HG03103 (cell line): ENCODE results near the gene SUGCT.

Experiments used
- ATAC-seq: cut with Tn5 transposase; IDR thresholded peaks from one replicate; pipeline ENCODE4 v1.9.1; 2021; ENCODE audit warnings: low read depth; ENCODE audit not compliant: unreplicated experiment

The SUGCT gene

GRCh38 chr7:40701836-40702551 is 567.2 kb downstream of the SUGCT start:
- no peak for ATAC-seq

- ATAC-seq = no peak
These were observed 569.4 kb downstream of the SUGCT start for GRCh38 chr7:40704172-40704571.

- no peak for ATAC-seq
These were observed 572.0 kb downstream of the SUGCT start for GRCh38 chr7:40706829-40707228.

GRCh38 chr7:40709062-40709964 is 574.5 kb downstream of the SUGCT start:
- no peak for ATAC-seq

GRCh38 chr7:40711706-40712105 is 576.9 kb downstream of the SUGCT start:
- no peak for ATAC-seq

GRCh38 chr7:40714363-40715052 is 579.7 kb downstream of the SUGCT start:
- no peak for ATAC-seq

GRCh38 chr7:40715053-40715430 is 580.2 kb downstream of the SUGCT start:
- no peak for ATAC-seq

GRCh38 chr7:40716052-40716451 is 581.2 kb downstream of the SUGCT start:
- ATAC-seq = no peak

- peak; percentile 75 for ATAC-seq
These were observed 582.4 kb downstream of the SUGCT start for GRCh38 chr7:40717242-40717641.

- no peak for ATAC-seq
These were observed 585.6 kb downstream of the SUGCT start for GRCh38 chr7:40720416-40720815.

GRCh38 chr7:40721342-40721949 is 586.6 kb downstream of the SUGCT start:
- ATAC-seq = no peak

- no peak for ATAC-seq
These were observed 587.4 kb downstream of the SUGCT start for GRCh38 chr7:40722242-40722641.

- no peak for ATAC-seq
These were observed 589.0 kb downstream of the SUGCT start for GRCh38 chr7:40723829-40724228.

GRCh38 chr7:40726559-40726958 is 591.8 kb downstream of the SUGCT start:
- ATAC-seq = no peak

- no peak for ATAC-seq
These were observed 598.3 kb downstream of the SUGCT start for GRCh38 chr7:40733114-40733513.

GRCh38 chr7:40733578-40733977 is 598.8 kb downstream of the SUGCT start:
- ATAC-seq = no peak

- no peak for ATAC-seq
These were observed 604.5 kb downstream of the SUGCT start for GRCh38 chr7:40739257-40739656.

- ATAC-seq = no peak
These were observed 607.5 kb downstream of the SUGCT start for GRCh38 chr7:40742270-40742669.

GRCh38 chr7:40746841-40747556 is 612.2 kb downstream of the SUGCT start:
- no peak for ATAC-seq

- ATAC-seq = no peak
These were observed 613.1 kb downstream of the SUGCT start for GRCh38 chr7:40747856-40748255.
